Suprapubic skin (tissue), 4 donors: ENCODE data around the gene HSPA12B.

Experiments used
- EP300 ChIP-seq: sonication (generic); formaldehyde crosslinking; IDR thresholded peaks from one replicate; pipeline ENCODE4 v1.6.1; 2017; ENCODE audit warnings: antibody characterized with exemption
- POLR2A ChIP-seq, 2 donors: fragments of 450-650 bp; IDR thresholded peaks; one replicate each; pipeline ENCODE4 v1.6.1; 2017; ENCODE audit warnings: antibody characterized with exemption in 2 of 2, mild to moderate bottlenecking in 2 of 2, moderate library complexity in 2 of 2
- POLR2AphosphoS5 ChIP-seq, 3 donors: sonication (generic); formaldehyde crosslinking; IDR thresholded peaks; one replicate each; pipeline ENCODE4 v1.6.1; 2017; ENCODE audit warnings: antibody characterized with exemption in 3 of 3
- TF ChIP-seq, protein P1 (sequence below), 2 donors: fragments of 200-600 bp in 1 of 2; fragments of 450-650 bp in 1 of 2; sonication (generic) in 1 of 2; IDR thresholded peaks; one replicate each; pipeline ENCODE4 v1.5.1; 2016 to 2019; ENCODE audit warnings: antibody characterized with exemption in 2 of 2, mild to moderate bottlenecking in 1 of 2, moderate library complexity in 1 of 2

GRCh38 chr20:3687655-3688054 lies 44.8 kb upstream of the HSPA12B start:
- TF ChIP-seq POLR2AphosphoS5 (IDR thresholded peaks at IDR 0.05) (no peak), POLR2A (IDR thresholded peaks at IDR 0.05) (no peak), EP300 (no peak)
- TF ChIP-seq, protein P1, sequence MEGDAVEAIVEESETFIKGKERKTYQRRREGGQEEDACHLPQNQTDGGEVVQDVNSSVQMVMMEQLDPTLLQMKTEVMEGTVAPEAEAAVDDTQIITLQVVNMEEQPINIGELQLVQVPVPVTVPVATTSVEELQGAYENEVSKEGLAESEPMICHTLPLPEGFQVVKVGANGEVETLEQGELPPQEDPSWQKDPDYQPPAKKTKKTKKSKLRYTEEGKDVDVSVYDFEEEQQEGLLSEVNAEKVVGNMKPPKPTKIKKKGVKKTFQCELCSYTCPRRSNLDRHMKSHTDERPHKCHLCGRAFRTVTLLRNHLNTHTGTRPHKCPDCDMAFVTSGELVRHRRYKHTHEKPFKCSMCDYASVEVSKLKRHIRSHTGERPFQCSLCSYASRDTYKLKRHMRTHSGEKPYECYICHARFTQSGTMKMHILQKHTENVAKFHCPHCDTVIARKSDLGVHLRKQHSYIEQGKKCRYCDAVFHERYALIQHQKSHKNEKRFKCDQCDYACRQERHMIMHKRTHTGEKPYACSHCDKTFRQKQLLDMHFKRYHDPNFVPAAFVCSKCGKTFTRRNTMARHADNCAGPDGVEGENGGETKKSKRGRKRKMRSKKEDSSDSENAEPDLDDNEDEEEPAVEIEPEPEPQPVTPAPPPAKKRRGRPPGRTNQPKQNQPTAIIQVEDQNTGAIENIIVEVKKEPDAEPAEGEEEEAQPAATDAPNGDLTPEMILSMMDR (IDR thresholded peaks at IDR 0.05): no peak
